Caki2 (cell line): Measurements from ENCODE around the gene HOXA11. TPM values are rescaled to one million over a fixed set of nuclear protein-coding genes. Genes with fewer than 3 reads are reported as not detected.

Source experiments
- DNase-seq: peaks from one replicate; pipeline ENCODE4 v3.0.0-alpha.2; 2015; ENCODE audit warnings: low read depth
- in situ Hi-C: cut with HindIII; loops from 2 replicates; pipeline ENCODE4 v1.10.0; 2016; ENCODE audit warnings: low sequenced_read_pairs, low pct_unique_long_range_greater_than_20kb, mixed read lengths
- total RNA-seq: library from RNA; depleted of rRNA; stranded (reverse); fragments of >200 nt; shearing (Covaris generic); gene quantifications from 2 replicates; pipeline ENCODE4 v1.2.3, GENCODE V29; 2014; ENCODE audit warnings: low replicate concordance

Gene HOXA11
- total RNA-seq, 1 experiment from 2014 or later = not detected

- DNase-seq = no peak
- in situ Hi-C loops = no loop called here
Measured at GRCh38 chr7:27197137-27198042, 12.4 kb upstream of the HOXA11 start.

- in situ Hi-C loops = no loop called here
Measured at GRCh38 chr7:27196287-27196767, 11.3 kb upstream of the HOXA11 start.

DNA sequence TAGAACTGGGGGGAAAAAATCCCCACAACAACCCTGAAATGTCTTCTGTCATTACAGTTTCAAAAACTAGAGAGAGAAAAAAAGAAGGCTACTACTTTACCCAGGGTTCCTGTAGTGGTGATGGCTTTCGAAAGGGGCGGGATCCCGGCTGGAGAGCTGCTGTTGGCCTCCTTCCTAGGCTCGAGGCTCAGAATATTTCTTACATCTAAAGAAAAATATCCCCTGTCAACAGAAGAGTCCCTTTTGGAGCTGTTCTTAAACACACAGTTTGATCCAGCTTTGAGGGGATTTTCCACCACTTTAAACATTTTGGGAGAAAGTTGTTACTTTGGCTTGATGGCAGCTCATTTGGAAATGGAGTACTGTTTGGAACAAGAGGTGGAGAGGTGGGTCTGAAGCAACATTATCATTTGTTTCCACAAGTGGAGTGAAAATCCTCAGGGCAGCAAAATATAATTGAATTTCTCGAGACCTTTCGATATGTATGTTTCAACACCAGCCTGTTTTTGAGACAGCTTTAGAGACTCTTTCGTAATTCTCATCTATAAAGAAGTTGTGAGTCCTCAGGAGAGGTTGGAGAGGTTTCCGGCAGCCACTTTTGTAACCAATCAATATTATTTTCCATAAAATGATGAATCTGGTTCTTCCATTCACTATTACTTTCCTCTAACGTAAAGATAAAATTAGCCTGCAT is 9.8 kb upstream of the HOXA11 start:
- no peak for DNase-seq
- in situ Hi-C loops = no loop called here

More at GRCh38 chr7:27196287-27196767, 11.3 kb upstream of the HOXA11 start:
- peak; percentile 42 for DNase-seq

DNA sequence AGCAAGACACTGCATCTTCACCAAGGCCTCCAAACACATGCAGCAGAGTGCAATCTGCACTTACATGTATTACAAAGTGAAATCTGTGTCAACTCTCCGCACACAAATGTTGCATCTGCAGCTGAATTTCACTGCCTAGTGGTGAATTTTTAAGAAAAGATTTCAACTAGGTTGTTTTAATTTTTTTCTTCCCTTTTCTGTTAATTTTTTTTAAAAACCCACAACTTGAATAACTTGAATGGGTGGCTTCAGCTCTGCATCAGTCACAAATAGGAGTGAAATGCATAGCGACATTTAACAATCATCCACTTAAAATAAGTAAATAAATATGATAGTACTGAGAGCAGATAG is 8.9 kb upstream of the HOXA11 start:
- DNase-seq = no peak
- in situ Hi-C loops = no loop called here

GRCh38 chr7:27193335-27194001 is 8.4 kb upstream of the HOXA11 start:
- in situ Hi-C loops = no loop called here

DNA sequence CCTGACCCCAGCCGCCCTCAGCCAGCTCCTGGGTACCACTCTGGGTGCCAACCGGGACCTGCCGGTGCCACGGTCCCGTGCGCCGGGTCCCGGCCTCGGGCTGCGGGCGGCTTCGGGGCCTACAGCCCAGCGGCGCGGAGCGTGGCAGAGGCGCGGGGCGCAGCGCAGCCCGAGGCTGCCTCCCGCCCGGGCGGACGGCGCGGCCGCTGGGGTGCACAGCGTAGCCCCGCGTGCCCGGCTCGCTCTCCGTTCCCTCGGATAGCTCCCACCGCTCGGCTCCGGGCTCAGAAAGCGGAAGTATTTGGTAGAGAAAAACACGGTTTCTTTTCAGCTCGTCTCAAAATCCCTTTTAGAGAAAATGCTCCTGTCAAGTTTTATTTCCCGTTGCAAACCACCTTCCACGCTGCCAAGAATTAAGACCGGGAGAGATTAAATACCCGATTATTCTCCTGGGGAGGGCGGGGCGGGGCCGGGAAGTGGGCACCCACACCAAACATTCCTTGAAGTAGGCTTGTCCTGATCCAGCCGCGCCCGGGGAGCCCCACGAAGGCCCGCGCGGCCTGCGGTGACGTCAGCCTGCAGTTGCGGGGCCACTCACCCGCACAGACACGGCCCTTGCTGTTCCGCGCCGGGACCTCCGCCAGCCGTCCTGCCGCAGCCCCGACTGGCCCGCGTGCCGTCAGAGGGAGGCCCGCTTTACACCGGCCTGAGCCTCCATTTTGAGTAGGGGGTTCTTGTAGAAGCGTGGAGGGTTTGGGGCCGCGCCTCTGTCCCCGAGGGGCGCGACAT is 7.7 kb upstream of the HOXA11 start:
- in situ Hi-C loops = no loop called here
- no peak for DNase-seq

More at GRCh38 chr7:27193335-27194001, 8.4 kb upstream of the HOXA11 start:
- DNase-seq = no peak

GRCh38 chr7:27191833-27192545 is 7.0 kb upstream of the HOXA11 start:
- DNase-seq = no peak
- in situ Hi-C loops = no loop called here

- DNase-seq = no peak
- in situ Hi-C loops = no loop called here
Measured at GRCh38 chr7:27191161-27191731, 6.2 kb upstream of the HOXA11 start.

- in situ Hi-C loops = no loop called here
Measured at GRCh38 chr7:27189997-27190748, 5.1 kb upstream of the HOXA11 start.

GRCh38 chr7:27189295-27189996 is 4.4 kb upstream of the HOXA11 start:
- in situ Hi-C loops = no loop called here
- no peak for DNase-seq

More at GRCh38 chr7:27189997-27190748, 5.1 kb upstream of the HOXA11 start:
- DNase-seq = no peak

- in situ Hi-C loops = no loop called here
- no peak for DNase-seq
Measured at GRCh38 chr7:27188386-27189294, 3.6 kb upstream of the HOXA11 start.

GRCh38 chr7:27187475-27188385 is 2.7 kb upstream of the HOXA11 start:
- no peak for DNase-seq
- in situ Hi-C loops = no loop called here

DNA sequence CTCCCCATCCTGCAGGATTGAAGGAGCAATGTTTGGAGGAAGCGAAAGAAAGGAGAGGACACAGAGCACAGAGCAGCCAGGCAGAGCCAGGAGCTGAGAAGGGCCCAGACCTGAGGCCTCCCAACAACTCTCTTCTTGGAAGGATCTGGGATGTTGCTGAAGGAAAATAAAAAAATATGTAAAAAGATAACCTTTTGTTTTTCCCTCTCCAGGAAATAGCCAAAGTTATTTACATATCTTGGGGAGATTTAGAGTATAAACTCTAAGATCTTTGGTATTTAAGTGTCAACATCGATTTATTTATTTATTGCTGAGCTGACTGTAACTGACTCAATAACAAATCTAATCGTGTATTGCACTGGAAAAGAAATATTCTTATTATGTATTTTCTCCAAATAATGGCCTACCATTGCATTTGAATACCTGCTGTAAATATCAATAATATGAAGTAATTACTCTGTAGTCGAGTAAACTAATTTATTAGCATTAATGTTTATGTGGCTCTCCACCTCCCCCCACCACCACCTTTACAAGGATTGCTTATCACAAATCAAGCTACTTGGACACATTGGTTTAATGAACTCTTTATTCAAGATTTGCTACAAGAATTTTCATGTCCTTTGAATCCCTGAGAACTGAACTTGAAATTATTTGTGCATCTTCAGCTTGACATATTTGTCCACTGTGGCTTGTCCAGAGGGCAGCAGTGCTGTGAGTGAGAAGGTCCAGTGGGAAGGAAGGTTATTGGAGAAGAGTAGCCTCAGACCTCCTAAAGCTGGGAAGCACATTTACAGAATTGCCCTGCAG is 1.8 kb upstream of the HOXA11 start:
- DNase-seq = no peak
- in situ Hi-C loops = no loop called here
